AG04449 (cell line): ENCODE data around the gene ENG.

ENCODE experiments used
- CTCF ChIA-PET: fragments of 350-600 bp; formaldehyde crosslinking; extraction: SDS; loops from one replicate; lab custom pipeline; 2021; ENCODE audit warnings: antibody characterized with exemption; lab: Yijun Ruan, JAX
- POLR2A ChIA-PET: fragments of 400-600, 350-600 bp; formaldehyde crosslinking; extraction: SDS; loops from one replicate; lab custom pipeline; 2020; ENCODE audit warnings: antibody characterized with exemption, inconsistent platforms; lab: Yijun Ruan, JAX
- DNase-seq: peaks from one replicate; pipeline ENCODE4 v3.0.0-alpha.2; 2010; ENCODE audit warnings: low read depth, low spot score
- H3K4me3 ChIP-seq: 2 replicates; pipeline ENCODE4 v1.5.1; 2011; ENCODE audit warnings: low read depth, mild to moderate bottlenecking, control low read depth, low read length
- CTCF ChIP-seq: IDR thresholded peaks from one replicate; pipeline ENCODE4 v1.5.1; 2011; ENCODE audit warnings: mild to moderate bottlenecking, moderate library complexity, low read length, control low read depth, inconsistent platforms; ENCODE audit not compliant: insufficient read depth; ENCODE audit errors: missing control alignments

ENG gene

GRCh38 chr9:127854184-127854806 is at the start of gene ENG:
Gene ENG (minus strand): TSS chr9:127854658. CDS start chr9:127854355, 303 bp downstream.
- POLR2A ChIA-PET, result interaction anchor here (1.2 to 2.5 kb wide), 3 partner anchors 16 to 52 kb away, joined by 3 to 12 read pairs (median 5); partner anchors contain the start of gene FPGS
- H3K4me3 ChIP-seq, result peak within 1 kb of the TSS; percentile 68
- CTCF ChIA-PET, result interaction anchor here (0.7 to 10.3 kb wide), 11 partner anchors 9 to 120 kb away, joined by 3 to 128 read pairs (median 5); partner anchors contain the start of gene TOR2A
- DNase-seq, result no peak
- peak; percentile 48 for TF ChIP-seq CTCF

DNA sequence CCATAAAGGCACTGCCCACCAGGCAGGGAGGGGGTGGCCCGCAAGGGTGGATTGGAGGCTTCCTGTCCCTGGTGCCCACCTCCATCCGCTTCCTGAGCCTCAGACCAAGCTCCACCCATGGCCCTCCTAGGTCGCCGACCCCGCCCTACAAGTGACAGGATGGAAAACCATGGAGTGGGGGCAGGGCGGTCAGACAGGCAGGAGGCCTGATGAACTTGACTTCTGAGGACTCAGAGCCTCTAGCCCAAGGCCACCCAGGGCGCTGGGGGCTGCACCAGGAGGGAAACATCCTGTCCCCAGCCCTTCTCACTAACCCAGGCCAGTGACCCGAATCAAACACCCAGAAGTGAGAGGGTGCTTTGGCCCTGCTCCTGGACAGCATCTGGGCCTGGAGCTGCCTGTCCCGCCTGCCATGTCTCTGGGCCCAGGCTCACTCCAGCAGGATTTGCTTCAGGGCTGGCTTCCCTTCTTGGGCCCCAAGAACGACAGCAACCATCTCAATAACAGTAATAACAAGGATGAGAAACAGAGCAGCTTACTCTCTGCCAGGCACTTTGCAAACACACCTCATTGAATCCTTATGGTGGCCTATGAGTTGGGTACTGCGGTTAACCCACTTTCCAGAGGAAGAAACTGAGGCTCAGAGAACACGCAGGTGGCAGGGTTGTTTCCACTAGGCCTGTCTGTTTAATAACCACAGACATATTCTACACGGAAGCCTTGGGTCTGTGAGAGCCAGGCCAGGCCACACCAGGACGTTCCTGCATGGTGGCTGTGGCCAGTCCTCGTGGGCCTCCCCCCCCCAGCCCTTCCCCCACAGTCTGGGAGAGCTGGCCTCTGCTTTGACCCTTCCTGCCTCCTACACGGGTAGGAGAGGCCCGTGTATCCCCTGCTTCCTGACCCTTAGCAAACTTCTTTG is 49.4 kb upstream of the ENG start:
- H3K4me3 ChIP-seq, result no peak overlapping the region
- no peak for DNase-seq
- no peak for TF ChIP-seq CTCF
- CTCF ChIA-PET, result interaction anchor here (0.8 to 1.4 kb wide), 3 partner anchors 9 to 169 kb away, joined by 4 to 6 read pairs (median 5); partner anchors contain the start of gene TOR2A
- POLR2A ChIA-PET, result interaction anchor here (0.6 kb wide), 1 partner anchor 331 kb away, joined by 3 read pairs; no protein-coding TSS in a partner anchor

DNA sequence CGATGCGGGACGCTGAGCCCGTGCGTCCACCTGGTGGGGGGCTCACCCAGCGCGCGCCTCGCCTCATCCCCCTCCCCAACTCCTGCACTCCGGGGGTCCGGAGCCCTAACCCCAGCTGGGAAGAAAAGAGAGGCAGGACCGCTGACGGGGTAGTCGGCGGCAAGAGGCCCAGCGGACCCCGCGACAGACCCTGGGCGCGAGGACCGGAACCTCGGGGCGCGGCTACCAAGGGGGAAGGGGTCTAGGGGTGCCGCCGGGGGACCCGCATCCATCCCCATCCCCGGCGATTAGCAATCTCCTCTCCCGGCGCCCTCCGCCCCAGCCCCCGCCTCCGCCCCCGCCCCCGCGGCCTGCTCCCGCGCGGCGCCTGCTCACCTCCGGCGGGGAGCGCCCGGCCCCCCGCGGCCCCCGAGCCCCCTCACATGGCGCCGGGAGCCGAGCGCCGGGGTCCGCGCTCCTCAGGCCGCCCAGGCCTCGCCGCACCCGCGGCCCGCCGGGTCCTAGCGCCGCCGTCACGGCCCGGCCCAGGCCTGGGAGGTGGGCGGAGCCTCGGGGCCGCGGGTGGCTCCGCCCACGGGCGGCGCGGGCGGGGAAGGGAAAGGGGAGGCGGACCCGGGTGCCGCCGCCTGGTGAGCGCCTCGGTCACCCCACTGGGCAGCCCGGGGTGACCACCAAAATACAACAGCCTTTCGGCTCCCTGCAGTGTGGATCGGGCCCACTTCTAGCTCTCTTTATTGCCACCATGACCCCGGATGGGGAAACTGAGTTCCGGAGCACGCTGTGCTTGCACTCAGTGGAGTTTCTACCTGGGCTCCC is 44.9 kb upstream of the ENG start, which contains the start of gene ST6GALNAC6:
TSS of gene ST6GALNAC6 (minus strand) at position 476 of the 816 bp plus-strand sequence. CDS start 1,622 bp downstream, outside the sequence.
- ChIA-PET CTCF (interaction anchor here (0.8 to 5.2 kb wide), 9 partner anchors 10 to 136 kb away, joined by 3 to 22 read pairs (median 4); no protein-coding TSS in a partner anchor), POLR2A (interaction anchor here (0.6 to 1.6 kb wide), 3 partner anchors 17 to 104 kb away, joined by 4 to 5 read pairs (median 4); partner anchors contain the start of gene ST6GALNAC4)
- peak within 1 kb of the TSS; percentile 85 for H3K4me3 ChIP-seq
- TF ChIP-seq CTCF, result no peak
- no peak for DNase-seq

DNA sequence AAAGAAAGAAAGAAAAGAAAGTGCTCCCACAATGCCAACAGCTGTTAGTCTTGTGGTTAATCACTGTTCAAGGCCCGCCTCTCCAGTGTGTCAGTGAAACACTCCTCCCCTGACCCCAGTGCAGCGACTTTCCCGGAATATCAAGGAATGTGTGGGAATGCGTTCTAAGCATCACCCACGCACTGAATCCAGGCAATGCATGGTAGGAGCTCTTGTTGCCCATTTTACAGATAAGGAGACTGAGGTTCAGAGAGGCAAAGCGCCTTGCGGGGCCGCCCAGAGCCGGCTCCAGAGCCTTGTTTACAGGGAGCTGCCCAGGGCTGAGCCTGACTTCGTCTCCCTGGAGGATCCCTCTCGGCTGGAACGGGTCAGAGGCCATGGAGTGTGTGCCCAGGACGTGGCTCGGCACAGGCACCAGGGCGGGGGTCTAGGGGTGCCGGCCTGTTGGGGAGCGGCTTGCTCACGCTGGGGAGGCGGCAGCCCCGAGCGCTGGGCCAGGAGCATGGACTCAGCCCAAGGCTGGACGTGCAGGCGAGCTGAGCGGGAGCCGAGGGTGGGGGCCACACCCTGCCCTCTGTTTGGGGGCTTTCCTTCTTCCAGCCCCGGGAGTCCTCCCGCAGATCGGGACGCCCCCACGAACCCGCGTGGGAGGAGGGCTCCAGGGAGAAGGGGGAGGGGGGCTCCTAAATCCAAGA is 44.1 kb upstream of the ENG start:
- TF ChIP-seq CTCF, result no peak
- CTCF ChIA-PET, result interaction anchor here (0.8 to 5.2 kb wide), 9 partner anchors 9 to 219 kb away, joined by 3 to 22 read pairs (median 4); partner anchors contain the start of gene ST6GALNAC4
- POLR2A ChIA-PET, result interaction anchor here (0.5 to 1.6 kb wide), 7 partner anchors 9 to 328 kb away, joined by 3 to 5 read pairs (median 3); partner anchors contain the start of gene ST6GALNAC4
- H3K4me3 ChIP-seq, result peak overlapping the region; percentile 85
- DNase-seq, result peak; percentile 67

- no peak for DNase-seq
- CTCF ChIA-PET, result interaction anchor here (0.9 to 5.2 kb wide), 7 partner anchors 10 to 220 kb away, joined by 3 to 22 read pairs (median 4); partner anchors contain the start of genes ST6GALNAC4 and TOR2A
- H3K4me3 ChIP-seq, result peak overlapping the region; percentile 20; the same call in 1 of the 2 replicates
- POLR2A ChIA-PET, result no interaction called here
- TF ChIP-seq CTCF, result no peak
Measured at GRCh38 chr9:127897193-127897692, 42.8 kb upstream of the ENG start.
